Cortex of kidney (tissue), 1 donor: ENCODE data around the gene PRUNE1.

Source experiments
- DNase-seq: peaks from one replicate; lab custom pipeline; 2025; lab: John Stamatoyannopoulos, UW

Gene PRUNE1

DNA sequence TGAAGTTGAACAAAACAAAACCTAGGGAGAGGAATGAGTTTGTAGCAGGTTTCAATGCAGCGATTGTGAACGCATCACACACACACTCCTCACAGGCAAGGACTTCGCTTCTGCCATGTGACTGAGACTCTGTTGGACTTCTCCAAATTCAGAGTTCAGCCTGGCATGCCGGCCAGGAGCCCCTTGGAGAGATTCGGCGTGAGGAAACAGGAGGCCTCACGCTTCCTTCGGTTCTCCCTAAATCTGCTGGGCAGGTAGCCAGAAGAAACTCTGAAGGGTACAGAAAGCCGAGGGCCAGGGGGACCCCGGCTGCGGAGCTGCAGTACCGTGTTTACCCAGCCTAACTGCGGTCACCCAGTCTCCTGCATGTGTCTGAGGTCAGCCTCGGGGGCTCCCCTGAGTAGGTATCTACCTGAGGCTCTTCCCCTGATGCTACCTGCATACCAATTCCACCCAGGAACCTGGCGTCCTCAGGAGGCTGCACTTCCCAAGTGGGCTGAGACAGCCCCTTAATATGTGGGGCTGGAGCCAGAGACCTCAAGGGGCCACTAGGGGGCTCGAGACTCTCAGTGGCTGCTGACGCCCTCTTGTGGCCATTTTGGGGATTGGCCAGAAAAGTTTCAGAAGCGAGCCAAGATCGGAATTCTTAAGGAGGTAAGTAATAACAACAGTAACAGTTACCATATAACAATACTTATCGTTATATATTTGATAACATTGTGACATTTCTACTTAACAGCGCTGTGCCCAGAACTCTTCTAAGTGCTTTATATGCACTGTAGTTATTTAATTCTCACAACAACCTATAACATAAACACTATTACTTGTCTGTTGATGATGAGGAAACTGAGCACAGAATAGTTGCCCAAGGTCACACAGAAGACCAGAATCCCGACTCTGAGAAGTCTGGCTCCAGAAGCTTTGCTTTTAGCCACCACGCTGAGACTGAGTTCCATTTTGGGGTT, 28.9 kb upstream of the PRUNE1 start:
- no peak for DNase-seq

DNA sequence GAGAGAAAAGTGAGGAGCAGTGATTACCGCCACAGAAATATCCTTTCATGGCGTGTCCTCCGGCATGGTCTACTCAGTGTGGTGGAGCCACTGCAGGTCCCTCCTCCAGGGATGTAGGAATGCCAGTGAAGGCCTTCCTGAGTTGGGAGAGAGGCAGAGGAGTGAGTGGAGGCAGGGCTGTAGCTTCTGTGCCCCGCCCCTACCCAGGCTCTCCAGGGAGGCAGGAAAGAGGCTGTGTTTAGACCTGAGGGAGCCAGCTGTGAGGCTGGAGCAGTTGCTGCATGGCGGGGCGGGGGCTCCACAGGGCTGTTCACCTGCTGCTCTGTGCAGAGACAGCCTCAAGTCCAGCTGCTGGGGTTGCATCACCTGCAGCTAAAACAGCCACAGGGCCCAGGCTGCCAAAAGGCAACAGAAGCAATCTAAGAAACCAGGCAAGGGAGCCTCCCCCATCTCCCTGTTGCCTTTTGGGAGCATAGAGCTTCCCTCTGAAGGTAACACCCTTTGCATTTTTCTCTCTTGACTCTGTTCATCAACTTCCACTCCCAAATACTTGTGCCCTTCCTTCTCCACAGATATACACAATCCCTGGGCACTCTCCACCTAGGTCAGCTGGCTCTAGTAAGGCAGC, 27.0 kb upstream of the PRUNE1 start:
- no peak for DNase-seq

- DNase-seq: no peak
These were observed 26.2 kb upstream of the PRUNE1 start, which contains the start of gene ANXA9 for GRCh38 chr1:150981805-150982712. TSS of gene ANXA9 (plus strand) at chr1:150982292. CDS start at chr1:150983106, 814 bp downstream.

DNA sequence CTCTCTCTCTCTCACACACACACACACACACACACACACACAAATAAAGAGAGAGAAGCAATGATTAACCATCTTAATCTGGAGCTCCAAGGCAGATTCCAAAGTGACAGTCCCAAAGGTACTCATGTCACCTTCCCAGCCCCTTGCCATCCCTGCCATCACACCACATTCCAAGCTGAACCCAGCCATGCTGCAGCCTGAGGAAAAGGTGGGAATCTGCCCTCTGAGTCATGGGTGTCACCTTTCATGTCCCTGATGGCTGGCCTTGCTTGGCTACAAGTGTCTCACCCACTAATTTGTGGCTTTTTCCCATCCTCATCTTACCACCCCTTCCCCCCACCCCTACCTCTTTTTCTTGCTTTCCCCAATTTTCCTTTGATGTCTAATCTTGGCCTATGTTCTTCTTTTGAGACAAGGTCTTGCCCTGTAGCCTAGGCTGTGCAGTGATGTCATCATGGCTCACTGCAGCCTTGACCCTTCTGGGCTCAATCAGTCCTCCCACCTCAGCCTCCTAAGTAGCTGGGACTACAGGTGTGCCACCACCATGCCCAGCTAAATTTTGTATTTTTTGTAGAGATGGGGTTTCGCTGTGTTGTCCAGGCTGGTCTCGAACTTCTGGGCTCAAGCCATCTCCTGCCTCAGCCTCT, 22.9 kb upstream of the PRUNE1 start:
- no peak for DNase-seq

GRCh38 chr1:150987924-150988323, 20.3 kb upstream of the PRUNE1 start:
- DNase-seq: no peak

DNA sequence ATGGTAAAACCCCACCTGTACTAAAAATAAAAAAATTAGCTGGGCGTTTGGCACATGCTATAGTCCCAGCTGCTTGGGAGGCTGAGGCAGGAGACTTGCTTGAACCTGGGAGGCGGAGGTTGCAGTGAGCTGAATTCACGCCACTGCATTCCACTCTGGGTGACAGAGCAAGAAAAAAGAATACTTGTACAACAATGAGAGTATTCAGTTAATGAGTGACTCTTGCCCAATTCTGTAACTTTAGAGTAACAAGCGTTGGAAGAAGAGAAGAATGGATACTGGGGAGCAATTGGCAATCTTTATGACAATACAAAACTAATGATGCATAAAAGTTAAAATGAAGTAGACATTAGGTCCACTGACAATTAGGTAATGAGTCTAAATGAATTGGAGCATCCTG, 15.6 kb upstream of the PRUNE1 start:
- no peak for DNase-seq

- DNase-seq: no peak
These were observed 14.0 kb upstream of the PRUNE1 start for GRCh38 chr1:150994248-150994647.

GRCh38 chr1:150995460-150995859, 12.8 kb upstream of the PRUNE1 start:
- no peak for DNase-seq

DNA sequence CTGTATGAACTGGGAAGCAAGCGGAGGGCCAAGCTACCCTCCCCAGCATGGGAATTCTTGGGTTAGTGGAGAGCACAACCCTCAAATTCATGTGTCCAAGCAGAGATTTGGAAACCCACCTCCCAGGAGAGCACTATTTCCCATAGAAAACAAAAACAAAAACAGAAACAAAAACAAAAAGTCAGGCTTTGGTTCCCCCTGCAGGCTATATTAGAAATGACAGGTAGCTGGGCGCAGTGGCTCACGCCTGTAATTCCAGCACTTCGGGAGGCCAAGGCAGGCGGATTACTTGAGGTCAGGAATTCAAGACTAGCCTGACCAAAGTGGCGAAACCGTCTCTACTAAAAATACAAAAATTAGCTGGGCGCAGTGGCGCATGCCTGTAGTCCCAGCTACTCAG, 12.4 kb upstream of the PRUNE1 start:
- DNase-seq: no peak

GRCh38 chr1:150997126-150997872, 10.9 kb upstream of the PRUNE1 start:
- DNase-seq: no peak

DNA sequence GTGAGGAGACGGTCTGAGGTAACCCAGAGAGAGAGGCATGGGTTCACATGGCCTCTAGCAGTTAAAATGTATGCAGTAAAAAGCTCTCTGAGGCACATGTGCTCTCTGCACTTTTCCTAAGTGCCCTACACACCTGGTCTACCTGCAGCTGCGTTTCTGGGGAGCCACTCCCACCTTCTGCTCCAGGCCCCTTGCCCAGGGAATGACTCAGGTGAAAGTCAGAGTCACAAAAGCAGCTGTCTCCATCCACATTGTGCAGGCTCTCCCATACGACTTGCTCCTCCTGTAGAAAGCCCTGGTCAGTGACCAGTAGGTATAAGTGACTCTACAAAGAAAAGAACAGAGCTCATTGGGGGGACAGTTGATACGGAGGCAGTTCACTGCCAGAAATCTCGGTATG, 10.3 kb upstream of the PRUNE1 start:
- DNase-seq: no peak

GRCh38 chr1:150999051-150999674, 9.1 kb upstream of the PRUNE1 start:
- no peak for DNase-seq

GRCh38 chr1:150999926-151000325, 8.3 kb upstream of the PRUNE1 start:
- DNase-seq: no peak

GRCh38 chr1:151000408-151000807, 7.8 kb upstream of the PRUNE1 start:
- DNase-seq: no peak

GRCh38 chr1:151001602-151002001, 6.6 kb upstream of the PRUNE1 start:
- DNase-seq: no peak

GRCh38 chr1:151002051-151002450, 6.2 kb upstream of the PRUNE1 start:
- DNase-seq: no peak

GRCh38 chr1:151002611-151003010, 5.6 kb upstream of the PRUNE1 start:
- no peak for DNase-seq

GRCh38 chr1:151003180-151003579, 5.1 kb upstream of the PRUNE1 start:
- no peak for DNase-seq

GRCh38 chr1:151005729-151006319, 2.4 kb upstream of the PRUNE1 start:
- DNase-seq: no peak
